Body of pancreas (tissue), 4 donors: ENCODE results near the gene CYB5B.

Experiments
- POLR2A ChIP-seq, 3 donors: fragments of 450-650 bp; IDR thresholded peaks; one replicate each; pipeline ENCODE4 v1.6.1; 2016; ENCODE audit warnings: antibody characterized with exemption in 3 of 3, mild to moderate bottlenecking in 2 of 3
- TF ChIP-seq, protein P1 (sequence below), 7 experiments: fragments of 450-650 bp in 4 of 7; fragments of 200-600 bp in 3 of 7; sonication (generic) in 3 of 7; IDR thresholded peaks; one replicate each; pipeline ENCODE4 v1.5.1; 2016 to 2019; ENCODE audit warnings: antibody characterized with exemption in 7 of 7

DNA sequence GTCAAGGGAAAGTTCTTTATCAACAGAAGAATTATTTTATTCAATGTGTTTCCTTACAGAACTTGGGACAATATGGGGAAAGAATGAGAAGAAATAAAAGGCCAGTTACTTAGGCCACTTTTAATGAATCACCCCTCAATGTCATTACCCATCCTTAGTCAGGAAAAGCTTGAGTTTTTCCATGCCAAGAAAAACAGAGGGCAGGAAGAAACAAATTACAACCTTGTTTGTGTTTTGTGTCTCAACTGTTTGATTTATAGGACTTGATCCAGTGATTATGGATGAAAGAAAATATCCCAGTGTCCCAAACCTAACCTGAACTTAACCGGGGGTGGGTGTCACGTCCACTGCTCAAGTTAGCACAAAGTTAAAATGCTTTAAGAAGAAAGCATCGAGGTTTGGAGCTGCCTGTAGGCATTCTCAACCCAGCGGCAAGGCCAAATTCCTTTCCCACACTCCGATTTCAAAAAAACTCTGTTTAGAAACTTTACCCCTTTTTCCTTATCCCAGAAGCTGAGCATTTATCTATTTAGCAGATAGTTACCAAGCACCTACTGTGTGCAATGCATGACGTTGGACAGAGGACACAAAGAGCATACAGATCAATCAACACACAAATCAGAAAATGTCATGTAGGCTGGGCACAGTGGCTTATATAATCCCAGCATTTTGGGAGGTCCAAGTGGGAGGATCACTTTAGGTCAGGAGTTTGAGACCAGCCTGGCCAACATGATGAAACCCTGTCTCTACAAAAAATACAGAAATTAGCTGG lies 14.0 kb upstream of the CYB5B start:
- no peak for TF ChIP-seq POLR2A (IDR thresholded peaks at IDR 0.05)
- TF ChIP-seq, protein P1, sequence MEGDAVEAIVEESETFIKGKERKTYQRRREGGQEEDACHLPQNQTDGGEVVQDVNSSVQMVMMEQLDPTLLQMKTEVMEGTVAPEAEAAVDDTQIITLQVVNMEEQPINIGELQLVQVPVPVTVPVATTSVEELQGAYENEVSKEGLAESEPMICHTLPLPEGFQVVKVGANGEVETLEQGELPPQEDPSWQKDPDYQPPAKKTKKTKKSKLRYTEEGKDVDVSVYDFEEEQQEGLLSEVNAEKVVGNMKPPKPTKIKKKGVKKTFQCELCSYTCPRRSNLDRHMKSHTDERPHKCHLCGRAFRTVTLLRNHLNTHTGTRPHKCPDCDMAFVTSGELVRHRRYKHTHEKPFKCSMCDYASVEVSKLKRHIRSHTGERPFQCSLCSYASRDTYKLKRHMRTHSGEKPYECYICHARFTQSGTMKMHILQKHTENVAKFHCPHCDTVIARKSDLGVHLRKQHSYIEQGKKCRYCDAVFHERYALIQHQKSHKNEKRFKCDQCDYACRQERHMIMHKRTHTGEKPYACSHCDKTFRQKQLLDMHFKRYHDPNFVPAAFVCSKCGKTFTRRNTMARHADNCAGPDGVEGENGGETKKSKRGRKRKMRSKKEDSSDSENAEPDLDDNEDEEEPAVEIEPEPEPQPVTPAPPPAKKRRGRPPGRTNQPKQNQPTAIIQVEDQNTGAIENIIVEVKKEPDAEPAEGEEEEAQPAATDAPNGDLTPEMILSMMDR (IDR thresholded peaks at IDR 0.05) = no peak
